Neural cell (in vitro differentiated cells): Measurements from ENCODE around the gene RAP1GAP2. TPM values are rescaled to one million over a fixed set of nuclear protein-coding genes. Genes with fewer than 3 reads are reported as not detected.

Source experiments
- H2AFZ ChIP-seq: fragments of 200-600, 300-800 bp; sonication (generic), shearing (Covaris generic); 2 replicates; pipeline ENCODE4 v1.6.0; 2014; ENCODE audit warnings: low read depth, mild to moderate bottlenecking, antibody characterized with exemption, low read length, moderate library complexity
- H3F3A ChIP-seq: fragments of 200-600 bp; shearing (Covaris generic); 2 replicates; pipeline ENCODE4 v1.6.1; 2016; ENCODE audit warnings: mild to moderate bottlenecking, moderate library complexity, mixed read lengths, antibody characterized with exemption, low read length; ENCODE audit not compliant: insufficient read depth, poor library complexity, severe bottlenecking
- H3K27ac ChIP-seq: fragments of 200-600, 300-800 bp; sonication (generic), shearing (Covaris generic); 2 replicates; pipeline ENCODE4 v1.5.1; 2014; ENCODE audit warnings: mild to moderate bottlenecking, low read length, moderate library complexity
- H3K27me3 ChIP-seq: fragments of 300-800, 200-600 bp; sonication (generic), shearing (Covaris generic); 2 replicates; pipeline ENCODE4 v1.6.0; 2014; ENCODE audit warnings: mild to moderate bottlenecking, low read depth, low read length, moderate library complexity; ENCODE audit not compliant: insufficient read depth
- H3K36me3 ChIP-seq: fragments of 300-800, 200-600 bp; sonication (generic), shearing (Covaris generic); 2 replicates; pipeline ENCODE4 v1.5.1; 2014; ENCODE audit warnings: mild to moderate bottlenecking, antibody characterized with exemption, low read length, moderate library complexity; ENCODE audit not compliant: insufficient read depth
- H3K4me2 ChIP-seq: fragments of 300-800, 200-600 bp; sonication (generic), shearing (Covaris generic); 2 replicates; pipeline ENCODE4 v1.6.0; 2014; ENCODE audit warnings: mild to moderate bottlenecking, low read length
- H3K4me3 ChIP-seq: fragments of 300-800, 200-600 bp; sonication (generic), shearing (Covaris generic); 2 replicates; pipeline ENCODE4 v1.5.1; 2014; ENCODE audit warnings: mild to moderate bottlenecking, low read length, moderate library complexity
- H3K79me2 ChIP-seq: fragments of 200-600 bp; shearing (Covaris generic); replicated peaks from 2 replicates; pipeline ENCODE4 v1.6.0; 2014; ENCODE audit warnings: mild to moderate bottlenecking, low read length, moderate library complexity; ENCODE audit not compliant: insufficient read depth
- H3K9ac ChIP-seq: fragments of 300-800, 200-600 bp; sonication (generic), shearing (Covaris generic); 2 replicates; pipeline ENCODE4 v1.6.1; 2016; ENCODE audit warnings: mild to moderate bottlenecking, low read length, mixed read lengths
- H3K9me2 ChIP-seq: fragments of 200-600 bp; shearing (Covaris generic); 2 replicates; pipeline ENCODE4 v1.6.1; 2016; ENCODE audit warnings: mild to moderate bottlenecking, low read length, mixed read lengths; ENCODE audit not compliant: insufficient read depth
- H3K9me3 ChIP-seq: fragments of 200-600, 300-800 bp; sonication (generic), shearing (Covaris generic); 2 replicates; pipeline ENCODE4 v1.6.1; 2016; ENCODE audit warnings: mild to moderate bottlenecking, mixed run types, low read length, moderate library complexity, mixed read lengths
- H4K20me1 ChIP-seq: fragments of 200-600 bp; shearing (Covaris generic); 2 replicates; pipeline ENCODE4 v1.6.1; 2016; ENCODE audit warnings: mild to moderate bottlenecking, mixed run types; ENCODE audit not compliant: insufficient read depth
- CTCF ChIP-seq: fragments of 450-650 bp; IDR thresholded peaks from 2 replicates; pipeline ENCODE4 v1.5.1; 2014; ENCODE audit warnings: antibody characterized with exemption, mild to moderate bottlenecking, moderate library complexity; ENCODE audit not compliant: poor library complexity, severe bottlenecking
- EP300 ChIP-seq: fragments of 450-650 bp; conservative IDR thresholded peaks from 2 replicates; pipeline ENCODE4 v1.6.1; 2014; ENCODE audit warnings: antibody characterized with exemption, mild to moderate bottlenecking, moderate library complexity; ENCODE audit not compliant: poor library complexity, severe bottlenecking
- EZH2 ChIP-seq: fragments of 200-600, 300-800 bp; shearing (Covaris generic), sonication (generic); IDR thresholded peaks from 2 replicates; pipeline ENCODE4 v1.6.1; 2014; ENCODE audit warnings: antibody characterized with exemption, low read length, borderline replicate concordance, mild to moderate bottlenecking; ENCODE audit not compliant: insufficient read depth, poor library complexity, severe bottlenecking
- MXI1 ChIP-seq: fragments of 450-650 bp; conservative IDR thresholded peaks from 2 replicates; pipeline ENCODE4 v1.6.1; 2014; ENCODE audit warnings: antibody characterized with exemption, mild to moderate bottlenecking; ENCODE audit not compliant: poor library complexity, severe bottlenecking
- POLR2AphosphoS5 ChIP-seq: IDR thresholded peaks from 2 replicates; pipeline ENCODE4 v1.6.1; 2012
- RAD21 ChIP-seq: fragments of 450-650 bp; conservative IDR thresholded peaks from 2 replicates; pipeline ENCODE4 v1.6.1; 2014; ENCODE audit warnings: antibody characterized with exemption, mild to moderate bottlenecking, moderate library complexity
- REST ChIP-seq: IDR thresholded peaks from 2 replicates; pipeline ENCODE4 v1.6.1; 2012; ENCODE audit warnings: borderline replicate concordance
- SMC3 ChIP-seq: fragments of 450-650 bp; conservative IDR thresholded peaks from 2 replicates; pipeline ENCODE4 v1.6.1; 2014; ENCODE audit warnings: antibody characterized with exemption, mild to moderate bottlenecking, moderate library complexity; ENCODE audit not compliant: poor library complexity
- TAF1 ChIP-seq: IDR thresholded peaks from 2 replicates; pipeline ENCODE4 v1.6.1; 2012; ENCODE audit warnings: low read depth
- polyA plus RNA-seq: library from polyadenylated mRNA; depleted of rRNA; stranded (reverse); fragments of >200 nt; gene quantifications from 2 replicates; pipeline ENCODE4 v1.2.3, GENCODE V29; 2014

Gene RAP1GAP2
- polyA plus RNA-seq, 1 donor from 2014 or later: 14.8 TPM

GRCh38 chr17:3004150-3004801, 208.0 kb downstream of the RAP1GAP2 start:
- no peak overlapping the region for H3K27ac ChIP-seq
- no peaks in the 10 kb centered on the region for H3K79me2 ChIP-seq
- no peak overlapping the region for H2AFZ ChIP-seq
- no peaks in the 10 kb centered on the region for H3K27me3 ChIP-seq
- TF ChIP-seq POLR2AphosphoS5: no peak
- TF ChIP-seq CTCF: no peak
- TF ChIP-seq EZH2: no peak
- no peak for TF ChIP-seq TAF1
- no peak for TF ChIP-seq MXI1
- TF ChIP-seq EP300: no peak
- no peak for TF ChIP-seq REST
- no peak for TF ChIP-seq SMC3
- no peak for TF ChIP-seq RAD21
- H3F3A ChIP-seq: no peaks in the 10 kb centered on the region
- no peaks in the 10 kb centered on the region for H3K9me2 ChIP-seq
- no peak overlapping the region for H3K4me2 ChIP-seq
- no peaks in the 10 kb centered on the region for H3K36me3 ChIP-seq
- no peak overlapping the region for H3K9ac ChIP-seq
- no peak overlapping the region for H3K4me3 ChIP-seq
- H4K20me1 ChIP-seq: no peaks in the 10 kb centered on the region
- no peaks in the 10 kb centered on the region for H3K9me3 ChIP-seq

GRCh38 chr17:3004925-3005324, 208.7 kb downstream of the RAP1GAP2 start:
- H4K20me1 ChIP-seq: no peaks in the 10 kb centered on the region
- no peak overlapping the region for H2AFZ ChIP-seq
- no peak overlapping the region for H3K27ac ChIP-seq
- no peak overlapping the region for H3K4me3 ChIP-seq
- no peak for TF ChIP-seq EZH2
- TF ChIP-seq MXI1: no peak
- no peak for TF ChIP-seq POLR2AphosphoS5
- no peak for TF ChIP-seq SMC3
- no peak for TF ChIP-seq RAD21
- no peak for TF ChIP-seq EP300
- no peaks in the 10 kb centered on the region for H3K36me3 ChIP-seq
- H3K79me2 ChIP-seq: no peaks in the 10 kb centered on the region
- no peaks in the 10 kb centered on the region for H3K9me2 ChIP-seq
- H3F3A ChIP-seq: no peaks in the 10 kb centered on the region
- no peaks in the 10 kb centered on the region for H3K9me3 ChIP-seq
- H3K27me3 ChIP-seq: no peaks in the 10 kb centered on the region
- no peak overlapping the region for H3K9ac ChIP-seq
- no peak overlapping the region for H3K4me2 ChIP-seq
